Subcutaneous abdominal adipose tissue (tissue), 5 donors: ENCODE results near the gene GNLY.
"Not testable (repeated sequence)": the region's sequence is repeated elsewhere in the genome, so short reads cannot be mapped to it uniquely, and the experiment has no call there.

Source experiments
- H3K27ac ChIP-seq: one replicate; pipeline ENCODE4 v1.7.0; 2013; ENCODE audit warnings: low read depth, mild to moderate bottlenecking, inconsistent platforms, low read length, moderate library complexity
- H3K27me3 ChIP-seq, 5 donors: one replicate each; pipeline ENCODE4 v1.7.0; 2013; ENCODE audit warnings: low read length in 5 of 5, inconsistent platforms in 1 of 5; ENCODE audit not compliant: control insufficient read depth in 5 of 5, insufficient read depth in 4 of 5
- H3K36me3 ChIP-seq, 5 donors: one replicate each; pipeline ENCODE4 v1.7.0; 2013; ENCODE audit warnings: low read length in 5 of 5; ENCODE audit not compliant: control insufficient read depth in 5 of 5, insufficient read depth in 5 of 5
- H3K4me1 ChIP-seq, 5 donors: one replicate each; pipeline ENCODE4 v1.7.0; 2013; ENCODE audit warnings: low read length in 5 of 5, mild to moderate bottlenecking in 3 of 5, moderate library complexity in 1 of 5; ENCODE audit not compliant: control insufficient read depth in 5 of 5, insufficient read depth in 5 of 5
- H3K4me3 ChIP-seq, 5 donors: one replicate each; pipeline ENCODE4 v1.7.0; 2013; ENCODE audit warnings: low read length in 5 of 5, low read depth in 1 of 5
- H3K9ac ChIP-seq, 5 donors: one replicate each; pipeline ENCODE4 v1.7.0; 2013; ENCODE audit warnings: low read length in 5 of 5, mild to moderate bottlenecking in 4 of 5, moderate library complexity in 3 of 5
- H3K9me3 ChIP-seq, 5 donors: one replicate each; pipeline ENCODE4 v1.7.0; 2013; ENCODE audit warnings: low read length in 5 of 5; ENCODE audit not compliant: control insufficient read depth in 5 of 5
- donor health status: healthy.
- donor health status: healthy.
- donor health status: healthy.
- donor health status: healthy.
- donor health status: healthy.

Gene GNLY

DNA sequence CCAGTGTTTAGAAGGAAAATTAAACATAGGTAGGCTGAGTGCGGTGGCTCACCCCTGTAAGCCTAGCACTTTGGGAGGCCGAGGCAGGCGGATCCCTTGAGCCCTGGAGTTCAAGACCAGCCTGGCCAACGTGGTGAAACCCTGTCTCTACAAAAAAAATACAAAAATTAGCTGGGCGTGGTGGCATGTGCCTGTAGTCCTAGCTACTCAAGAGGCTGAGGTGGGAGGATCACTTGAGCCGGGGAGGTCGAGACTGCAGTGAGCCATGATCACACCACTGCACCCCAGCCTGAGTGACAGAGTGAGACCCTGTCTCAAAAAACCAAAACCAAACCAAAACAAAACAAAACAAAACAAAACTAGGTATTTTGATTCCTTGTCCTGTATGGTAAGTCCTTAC, 20.3 kb downstream of the GNLY start:
- H3K4me3 ChIP-seq, H3K27me3 ChIP-seq, H3K36me3 ChIP-seq, H3K27ac ChIP-seq, H3K9ac ChIP-seq, H3K9me3 ChIP-seq: not testable (repeated sequence)
- H3K4me1 ChIP-seq, result peaks cover 9 to 52% (median 48%) of the 10 kb centered on the region in 5 donors

GRCh38 chr2:85714841-85715240, 20.7 kb downstream of the GNLY start:
- Histone ChIP-seq H3K4me1 (peaks cover 9 to 52% (median 44%) of the 10 kb centered on the region in 5 donors), H3K4me3 (no peak overlapping the region), H3K27ac (no peak overlapping the region), H3K27me3 (no peaks in the 10 kb centered on the region), H3K9me3 (no peaks in the 10 kb centered on the region), H3K36me3 (no peaks in the 10 kb centered on the region), H3K9ac (no peak overlapping the region)

DNA sequence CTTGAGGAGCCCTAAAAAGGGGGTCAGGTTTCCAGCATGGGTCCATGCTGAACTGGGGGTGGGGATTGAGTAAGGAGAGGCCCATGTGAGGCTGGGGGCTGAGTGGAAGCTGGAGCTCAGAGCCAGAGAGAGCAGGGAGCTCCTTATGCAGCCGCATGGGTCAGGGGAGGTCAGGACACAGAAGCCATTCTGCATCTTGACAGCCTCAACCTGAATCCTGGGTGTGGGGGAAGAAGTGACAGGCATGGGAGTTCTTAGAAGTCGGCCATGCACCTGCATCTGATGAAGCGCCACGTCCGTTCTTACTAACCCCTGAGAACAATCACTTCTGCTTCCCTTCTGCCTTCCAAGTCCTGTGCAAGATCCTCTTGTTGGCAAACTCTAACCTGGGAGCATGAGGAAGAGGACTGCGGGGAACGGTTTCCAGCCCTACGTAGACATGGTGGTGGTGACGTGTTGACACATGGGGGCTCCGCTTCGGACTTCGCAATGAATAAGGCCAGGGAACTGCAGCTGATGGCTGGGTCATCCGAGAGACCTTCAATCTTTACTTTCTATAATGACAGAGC, 22.3 kb downstream of the GNLY start:
- Histone ChIP-seq H3K4me1 (peaks cover 5 to 37% (median 28%) of the 10 kb centered on the region in 5 donors), H3K27me3 (no peaks in the 10 kb centered on the region), H3K27ac (no peak overlapping the region), H3K9ac (no peak overlapping the region), H3K4me3 (no peak overlapping the region), H3K36me3 (no peaks in the 10 kb centered on the region), H3K9me3 (no peaks in the 10 kb centered on the region)

- Histone ChIP-seq H3K27ac (no peak overlapping the region), H3K27me3 (no peaks in the 10 kb centered on the region), H3K36me3 (no peaks in the 10 kb centered on the region), H3K4me1 (peaks cover 5 to 27% (median 24%) of the 10 kb centered on the region in 5 donors), H3K9ac (no peak overlapping the region), H3K9me3 (no peaks in the 10 kb centered on the region), H3K4me3 (no peak overlapping the region)
Measured at GRCh38 chr2:85717308-85718008, 23.3 kb downstream of the GNLY start.

DNA sequence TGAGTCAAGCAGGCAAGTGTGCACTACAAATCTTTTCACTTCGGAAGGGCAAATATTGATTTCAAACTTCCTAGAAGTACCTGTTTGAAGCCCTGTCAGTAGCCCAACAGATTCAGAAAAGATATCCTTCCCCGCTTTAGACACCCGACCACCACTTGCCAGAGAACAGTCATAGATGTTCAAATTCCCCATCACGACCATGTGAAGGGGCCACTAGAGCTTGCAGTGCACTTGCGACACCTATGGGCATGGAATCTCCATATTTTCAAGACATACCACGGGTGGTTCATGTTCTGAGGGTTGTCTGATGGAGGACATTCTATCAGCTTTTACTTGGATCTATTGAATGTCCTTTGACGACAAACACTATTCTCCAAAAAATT, 23.8 kb downstream of the GNLY start:
- Histone ChIP-seq H3K9me3 (no peaks in the 10 kb centered on the region), H3K36me3 (no peaks in the 10 kb centered on the region), H3K4me3 (no peak overlapping the region), H3K27ac (no peak overlapping the region), H3K9ac (no peak overlapping the region), H3K27me3 (no peaks in the 10 kb centered on the region), H3K4me1 (peaks cover 3 to 26% (median 20%) of the 10 kb centered on the region in 5 donors)

DNA sequence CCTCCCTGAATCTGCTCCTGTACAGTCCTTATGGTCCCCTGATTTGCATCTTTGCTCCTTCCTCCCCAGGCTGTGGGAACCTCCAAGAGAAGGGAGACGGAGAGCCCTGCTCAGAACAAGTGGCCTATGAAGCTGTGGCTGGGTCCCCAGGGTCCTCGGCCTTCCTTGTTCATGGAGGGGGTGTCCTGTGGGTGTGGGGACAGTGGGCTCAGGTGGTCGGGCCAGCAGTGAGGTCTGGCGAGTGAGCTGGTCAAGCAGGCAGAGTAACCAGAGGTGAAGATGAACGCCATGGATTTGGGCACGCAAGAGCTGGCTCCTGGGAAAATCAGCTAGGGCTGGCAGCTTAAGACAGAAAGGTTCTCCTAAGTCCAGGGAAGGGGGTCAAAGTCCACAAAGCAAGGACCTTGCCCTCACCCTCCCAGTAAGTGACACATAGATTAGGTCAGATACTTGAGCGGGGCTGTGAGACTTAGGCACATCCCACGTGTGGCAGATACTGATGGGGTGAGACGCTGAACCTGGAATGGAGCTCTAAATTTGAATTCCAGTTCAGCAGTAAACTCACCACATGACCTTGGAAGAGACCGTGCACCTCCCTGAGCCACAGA, 24.8 kb downstream of the GNLY start:
- Histone ChIP-seq H3K36me3 (no peaks in the 10 kb centered on the region), H3K9ac (no peak overlapping the region), H3K4me1 (peaks cover 0 to 25% (median 18%) of the 10 kb centered on the region in 5 donors), H3K27me3 (no peaks in the 10 kb centered on the region), H3K27ac (no peak overlapping the region), H3K4me3 (no peak overlapping the region), H3K9me3 (no peaks in the 10 kb centered on the region)

DNA sequence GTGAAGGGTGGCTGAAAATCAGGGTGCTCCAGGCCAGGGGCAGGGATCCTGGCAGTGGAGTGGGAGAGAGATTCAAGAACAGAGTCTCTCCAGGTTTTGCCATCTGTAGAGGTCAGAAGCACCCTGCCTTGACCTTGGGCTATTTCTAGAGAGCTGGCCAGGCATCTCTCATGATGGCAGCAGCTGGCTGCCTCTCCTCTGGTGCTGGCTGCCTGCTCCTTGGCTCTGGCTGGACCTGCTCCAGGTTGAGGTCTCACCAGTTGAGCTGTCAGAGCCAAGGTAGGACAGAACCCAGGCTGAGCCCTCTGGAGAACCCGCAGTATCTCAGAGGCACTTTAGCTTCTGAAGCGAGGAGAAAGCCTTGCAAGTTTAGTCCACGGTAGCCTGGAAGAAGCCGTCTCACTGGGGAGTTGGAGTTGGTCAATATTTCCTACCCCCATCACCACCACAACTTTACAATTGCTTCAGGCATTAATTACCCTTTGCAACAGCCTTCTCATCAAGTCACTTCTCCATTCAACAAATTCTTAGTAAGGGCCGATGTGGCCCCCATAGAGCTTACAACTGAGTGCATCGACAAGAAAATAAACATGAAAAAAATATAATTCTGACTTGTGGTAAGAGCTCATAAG, 25.6 kb downstream of the GNLY start:
- H3K9ac ChIP-seq, result no peak overlapping the region
- peaks cover 2 to 31% (median 19%) of the 10 kb centered on the region in 5 donors for H3K4me1 ChIP-seq

GRCh38 chr2:85720533-85720932, 26.4 kb downstream of the GNLY start:
- Histone ChIP-seq H3K4me3 (no peak overlapping the region), H3K27me3 (no peaks in the 10 kb centered on the region), H3K27ac (no peak overlapping the region)

More for the DNA sequence above, 25.6 kb downstream of the GNLY start:
- Histone ChIP-seq H3K4me3 (no peak overlapping the region), H3K27me3 (no peaks in the 10 kb centered on the region), H3K27ac (no peak overlapping the region), H3K36me3 (no peaks in the 10 kb centered on the region), H3K9me3 (no peaks in the 10 kb centered on the region)

GRCh38 chr2:85721641-85722040, 27.5 kb downstream of the GNLY start:
- no peaks in the 10 kb centered on the region for H3K27me3 ChIP-seq
- H3K4me3 ChIP-seq, result no peak overlapping the region
- peaks cover 2 to 40% (median 31%) of the 10 kb centered on the region in 5 donors for H3K4me1 ChIP-seq
- H3K27ac ChIP-seq, result no peak overlapping the region
- no peak overlapping the region for H3K9ac ChIP-seq
- H3K9me3 ChIP-seq, result no peaks in the 10 kb centered on the region
- H3K36me3 ChIP-seq, result no peaks in the 10 kb centered on the region

More at GRCh38 chr2:85720533-85720932, 26.4 kb downstream of the GNLY start:
- peaks cover 2 to 39% (median 24%) of the 10 kb centered on the region in 5 donors for H3K4me1 ChIP-seq
- H3K9me3 ChIP-seq, result no peaks in the 10 kb centered on the region
- H3K9ac ChIP-seq, result no peak overlapping the region
- no peaks in the 10 kb centered on the region for H3K36me3 ChIP-seq

- no peak overlapping the region for H3K27ac ChIP-seq
- H3K9ac ChIP-seq, result no peak overlapping the region
- no peaks in the 10 kb centered on the region for H3K36me3 ChIP-seq
Measured at GRCh38 chr2:85722519-85722918, 28.4 kb downstream of the GNLY start.

More at GRCh38 chr2:85722519-85722918, 28.4 kb downstream of the GNLY start:
- Histone ChIP-seq H3K4me1 (peaks cover 2 to 40% (median 36%) of the 10 kb centered on the region in 5 donors), H3K4me3 (no peak overlapping the region), H3K9me3 (no peaks in the 10 kb centered on the region), H3K27me3 (no peaks in the 10 kb centered on the region)
